ENCODE data around the gene POLR2E.

Gene POLR2E

DNA sequence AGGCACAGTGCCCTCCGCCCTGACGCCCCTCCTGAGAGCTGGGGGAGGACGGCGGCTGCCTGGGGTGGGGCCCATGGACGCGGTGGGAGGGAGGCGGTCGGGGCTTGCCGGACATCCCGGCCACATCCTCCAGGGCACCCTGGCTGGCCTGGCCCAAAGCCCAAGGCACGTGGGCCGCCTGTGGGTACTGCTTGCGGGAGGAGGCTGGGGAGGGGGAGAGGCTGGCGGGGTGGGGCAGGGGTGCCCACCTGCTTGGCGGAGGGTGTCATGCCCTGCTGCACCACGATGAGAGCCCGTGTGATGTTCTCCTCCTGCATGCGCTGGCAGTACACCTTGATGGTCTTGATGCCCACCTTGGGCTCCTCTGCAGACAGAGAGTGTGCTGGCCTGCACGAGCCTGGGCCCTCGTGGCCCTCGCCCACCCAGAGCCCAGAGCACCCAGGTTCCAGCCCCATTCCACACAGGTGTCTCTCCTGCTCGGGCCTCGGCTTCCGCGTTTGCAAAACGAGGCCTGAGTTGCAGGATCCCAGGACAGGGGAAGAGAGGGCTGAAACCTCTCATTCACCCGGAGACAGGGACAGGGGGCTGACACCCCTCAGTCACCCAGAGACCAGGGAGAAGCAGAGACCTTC, 3.5 kb downstream of the POLR2E start:
- in situ Hi-C loops (cut with HindIII; ENCODE audit: low pct_unique_long_range_greater_than_20kb, low sequenced_read_pairs): no loop called here
- DNase-seq (ENCODE audit: low read depth in 1 of 2, low spot score in 1 of 2): no peak
- TF ChIP-seq JUND (IDR thresholded peaks at IDR 0.05; ENCODE audit: low read depth): no peak

DNA sequence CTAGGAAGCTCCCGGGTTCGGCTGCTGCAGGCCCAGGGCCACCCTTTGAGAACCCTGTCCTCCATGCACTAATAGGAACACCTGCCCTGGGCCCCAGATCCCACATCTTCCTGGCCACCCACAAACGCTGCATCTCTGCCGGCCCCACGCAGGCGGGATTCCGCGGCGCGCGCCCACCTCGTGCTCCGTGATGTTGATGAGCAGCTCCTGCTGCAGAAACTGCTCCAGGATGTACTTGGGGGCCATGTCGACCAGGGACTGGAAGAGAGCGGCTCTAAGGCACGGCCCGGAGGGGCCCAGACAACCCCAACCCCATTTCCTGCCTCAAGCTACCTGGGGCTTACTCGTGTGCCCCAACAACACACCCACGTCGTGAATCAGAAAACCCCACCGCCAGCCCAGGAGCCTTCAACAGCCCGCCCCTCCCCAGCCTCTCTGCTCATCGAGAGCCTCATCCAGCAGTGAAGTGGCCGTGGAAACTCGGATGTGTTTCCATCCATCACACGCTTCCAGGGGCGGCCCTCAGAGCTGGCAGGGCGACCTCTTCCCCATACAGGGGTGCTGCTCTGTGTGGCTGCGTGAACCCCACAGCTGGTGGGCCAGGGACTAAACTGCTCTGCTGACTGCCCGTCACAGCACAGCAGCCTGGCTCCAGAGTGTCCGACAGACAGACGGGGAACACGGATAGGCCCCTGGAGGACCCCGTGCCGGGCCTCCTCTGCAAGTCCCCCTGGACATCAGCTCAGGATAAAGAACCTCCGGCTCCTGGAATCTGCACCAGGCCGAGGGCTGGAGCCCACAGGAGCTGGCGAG, 4.2 kb downstream of the POLR2E start:
- DNase-seq (ENCODE audit: low read depth in 1 of 2, low spot score in 1 of 2): no peak
- in situ Hi-C loops (cut with HindIII; ENCODE audit: low pct_unique_long_range_greater_than_20kb, low sequenced_read_pairs): no loop called here
- no peak for TF ChIP-seq JUND (IDR thresholded peaks at IDR 0.05; ENCODE audit: low read depth)

DNA sequence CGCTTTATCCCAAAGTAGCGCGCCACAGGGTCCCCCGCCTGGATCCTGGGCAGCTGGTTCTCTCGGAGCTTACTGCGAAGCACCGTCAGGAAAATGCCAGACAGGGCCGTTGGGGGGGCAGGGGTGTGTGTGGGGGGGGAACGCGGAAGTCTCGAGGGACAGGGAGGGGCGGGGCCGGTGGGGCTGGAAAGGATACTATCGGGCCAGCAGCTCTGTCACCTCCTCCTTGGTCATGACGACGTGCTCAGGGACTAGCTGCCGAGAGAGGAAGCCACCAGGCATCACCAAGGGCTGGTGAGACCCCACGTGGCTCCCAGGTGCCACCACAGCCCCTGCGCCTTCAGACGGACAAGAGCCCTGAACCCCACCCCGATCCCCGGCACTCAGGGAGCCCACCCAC, 5.3 kb downstream of the POLR2E start:
- DNase-seq (ENCODE audit: low read depth in 1 of 2, low spot score in 1 of 2): no peak
- no peak for TF ChIP-seq JUND (IDR thresholded peaks at IDR 0.05; ENCODE audit: low read depth)
- in situ Hi-C loops (cut with HindIII; ENCODE audit: low pct_unique_long_range_greater_than_20kb, low sequenced_read_pairs): no loop called here

DNA sequence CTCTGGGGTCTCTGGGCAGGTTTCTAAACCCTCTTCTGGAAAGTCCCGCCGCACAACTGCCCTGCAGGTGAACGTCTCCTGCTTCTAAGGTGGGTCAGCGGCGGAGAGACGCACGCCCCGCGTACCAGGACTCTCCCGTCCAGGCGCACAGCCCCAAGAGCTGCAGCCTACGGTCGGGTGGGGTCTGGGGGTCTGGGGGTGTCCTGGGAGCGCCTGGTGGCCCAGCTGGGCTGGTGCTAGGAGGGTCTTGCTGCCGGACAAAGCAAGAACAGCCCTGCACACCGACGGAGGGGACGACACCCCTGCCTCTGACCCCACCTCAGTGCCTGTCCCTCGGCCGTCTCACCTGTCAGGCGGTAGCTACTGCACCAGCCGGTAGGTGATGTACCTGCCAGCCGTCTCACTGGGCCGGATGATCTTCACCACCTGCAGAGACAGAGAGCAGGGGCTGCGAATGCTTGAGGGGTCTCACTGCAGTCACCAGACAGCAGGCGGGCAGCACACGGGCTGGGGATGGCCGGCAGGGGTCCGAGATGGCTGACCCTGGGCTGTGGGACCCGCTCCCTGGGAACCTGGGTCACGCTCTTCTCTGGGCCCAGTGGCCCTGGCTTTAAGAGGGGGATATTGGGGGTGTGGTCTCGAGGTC, 5.9 kb downstream of the POLR2E start:
- DNase-seq (ENCODE audit: low read depth in 1 of 2, low spot score in 1 of 2): no peak
- in situ Hi-C loops (cut with HindIII; ENCODE audit: low pct_unique_long_range_greater_than_20kb, low sequenced_read_pairs): no loop called here
- no peak for TF ChIP-seq JUND (IDR thresholded peaks at IDR 0.05; ENCODE audit: low read depth)

DNA sequence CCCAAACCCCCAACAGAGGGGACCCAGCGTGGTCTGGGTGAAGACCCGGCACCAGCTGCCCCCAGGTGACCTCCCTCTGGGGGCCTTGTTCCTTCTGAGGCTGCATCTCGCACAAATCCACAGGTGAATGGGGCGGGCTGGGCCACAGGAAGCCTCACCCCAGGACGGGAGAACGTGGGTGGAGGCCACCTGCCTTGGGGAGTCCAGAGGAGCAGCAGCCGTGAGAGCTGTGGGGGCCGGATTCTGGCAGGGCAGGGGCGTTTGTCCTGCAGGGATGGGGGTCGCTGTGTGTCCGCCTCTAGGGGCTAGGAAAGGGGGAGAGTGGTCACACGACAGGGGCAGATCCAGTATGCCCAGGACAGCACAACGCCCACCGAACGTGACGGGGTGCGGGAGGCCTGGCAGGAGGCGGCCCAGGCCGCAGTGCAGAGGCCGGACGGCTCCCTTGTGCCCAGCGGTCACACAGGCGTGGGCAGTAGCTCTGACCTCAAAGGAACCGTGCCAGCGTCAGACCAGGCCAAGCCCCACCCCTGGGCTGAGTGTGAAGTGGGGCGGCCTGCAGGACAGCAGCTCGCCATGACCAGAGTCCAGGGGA, 6.7 kb downstream of the POLR2E start:
- DNase-seq (ENCODE audit: low read depth in 1 of 2, low spot score in 1 of 2): no peak
- in situ Hi-C loops (cut with HindIII; ENCODE audit: low pct_unique_long_range_greater_than_20kb, low sequenced_read_pairs): no loop called here
- no peak for TF ChIP-seq JUND (IDR thresholded peaks at IDR 0.05; ENCODE audit: low read depth)

DNA sequence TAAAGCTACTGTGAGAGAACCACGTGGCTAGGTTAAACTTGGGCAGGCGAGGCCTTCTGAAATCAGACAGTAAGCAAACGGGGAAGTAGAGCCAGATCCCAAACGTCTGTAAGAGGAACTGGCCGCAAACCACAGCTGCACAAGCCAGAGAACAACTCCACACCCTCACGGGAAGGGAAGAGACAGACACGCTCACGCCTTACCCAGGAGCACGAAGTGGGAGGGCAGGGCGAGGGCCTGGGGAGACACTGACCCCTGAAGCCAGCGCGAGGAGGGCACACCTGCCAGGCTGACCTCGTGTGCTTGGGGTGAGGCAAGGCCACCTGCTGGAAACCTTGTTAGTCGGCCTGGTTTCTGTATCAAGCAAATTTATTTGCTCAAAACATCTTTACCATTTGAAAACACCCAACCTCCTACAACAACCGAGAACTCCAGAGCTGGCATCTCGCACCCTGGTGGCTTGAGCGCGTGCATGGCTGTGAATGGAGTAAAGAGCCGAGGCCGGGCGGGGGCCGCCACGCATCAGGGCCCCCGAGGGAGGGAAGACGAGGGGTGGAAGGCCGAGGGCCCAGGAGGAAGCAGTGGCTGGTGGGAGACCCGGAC, 7.3 kb downstream of the POLR2E start:
- in situ Hi-C loops (cut with HindIII; ENCODE audit: low pct_unique_long_range_greater_than_20kb, low sequenced_read_pairs): no loop called here
- TF ChIP-seq JUND (IDR thresholded peaks at IDR 0.05; ENCODE audit: low read depth): no peak
- DNase-seq (ENCODE audit: low read depth in 1 of 2, low spot score in 1 of 2): no peak

DNA sequence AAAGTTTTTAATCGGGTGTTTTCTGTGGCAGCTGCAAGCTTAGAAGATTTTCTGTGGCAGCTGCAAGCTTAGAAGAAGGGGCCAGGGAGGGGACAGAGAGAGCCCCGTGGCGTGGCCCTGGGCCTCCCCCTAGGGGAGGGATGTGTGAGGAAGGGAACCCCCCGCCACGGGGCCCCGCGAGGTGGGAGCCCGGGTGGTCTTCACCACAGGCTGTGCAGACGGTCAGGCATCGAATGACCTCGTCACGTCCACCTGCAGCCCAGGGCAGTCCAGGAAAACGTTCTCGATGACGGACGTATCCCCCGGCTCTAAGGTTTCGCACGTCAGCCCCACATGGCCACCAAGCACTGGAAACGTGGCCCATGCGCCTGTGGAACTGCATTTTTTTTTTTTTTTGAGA, 8.6 kb downstream of the POLR2E start:
- DNase-seq (ENCODE audit: low read depth in 1 of 2, low spot score in 1 of 2): no peak
- in situ Hi-C loops (cut with HindIII; ENCODE audit: low pct_unique_long_range_greater_than_20kb, low sequenced_read_pairs): no loop called here
- no peak for TF ChIP-seq JUND (IDR thresholded peaks at IDR 0.05; ENCODE audit: low read depth)

DNA sequence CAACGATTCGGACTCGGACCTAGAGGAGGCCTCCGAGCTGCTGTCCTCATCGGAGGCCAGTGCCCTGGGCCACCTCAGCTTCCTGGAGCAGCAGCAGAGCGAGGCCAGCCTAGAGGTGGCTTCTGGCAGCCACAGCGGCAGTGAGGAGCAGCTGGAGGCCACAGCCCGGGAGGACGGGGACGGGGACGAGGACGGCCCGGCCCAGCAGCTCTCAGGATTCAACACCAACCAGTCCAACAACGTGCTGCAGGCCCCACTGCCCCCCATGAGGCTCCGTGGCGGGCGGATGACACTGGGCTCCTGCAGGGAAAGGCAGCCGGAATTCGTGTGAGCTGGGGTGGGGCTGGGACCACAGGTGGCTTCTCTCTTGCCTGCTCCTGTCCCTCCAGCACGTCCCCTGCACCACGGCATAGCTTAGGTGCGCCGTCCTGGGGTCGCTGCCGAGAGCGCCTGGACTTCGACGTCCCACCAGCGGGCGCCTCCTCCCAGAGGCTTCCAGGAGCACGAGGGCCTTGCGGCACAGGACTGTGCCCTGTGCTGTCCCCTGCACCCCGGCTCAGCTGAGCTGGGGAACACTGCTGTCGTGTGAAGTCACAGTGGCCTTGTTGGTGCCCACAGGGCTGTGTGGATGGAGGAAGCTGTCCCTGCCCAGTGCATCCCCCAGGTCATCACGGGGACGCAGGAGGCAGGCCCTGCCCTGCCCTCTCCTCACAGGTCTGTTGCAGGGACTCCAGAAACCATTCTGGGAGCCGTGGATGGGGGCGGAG, 9.3 kb downstream of the POLR2E start:
- no peak for TF ChIP-seq JUND (IDR thresholded peaks at IDR 0.05; ENCODE audit: low read depth)
- no peak for DNase-seq (ENCODE audit: low read depth in 1 of 2, low spot score in 1 of 2)
- in situ Hi-C loops (cut with HindIII; ENCODE audit: low pct_unique_long_range_greater_than_20kb, low sequenced_read_pairs): no loop called here

DNA sequence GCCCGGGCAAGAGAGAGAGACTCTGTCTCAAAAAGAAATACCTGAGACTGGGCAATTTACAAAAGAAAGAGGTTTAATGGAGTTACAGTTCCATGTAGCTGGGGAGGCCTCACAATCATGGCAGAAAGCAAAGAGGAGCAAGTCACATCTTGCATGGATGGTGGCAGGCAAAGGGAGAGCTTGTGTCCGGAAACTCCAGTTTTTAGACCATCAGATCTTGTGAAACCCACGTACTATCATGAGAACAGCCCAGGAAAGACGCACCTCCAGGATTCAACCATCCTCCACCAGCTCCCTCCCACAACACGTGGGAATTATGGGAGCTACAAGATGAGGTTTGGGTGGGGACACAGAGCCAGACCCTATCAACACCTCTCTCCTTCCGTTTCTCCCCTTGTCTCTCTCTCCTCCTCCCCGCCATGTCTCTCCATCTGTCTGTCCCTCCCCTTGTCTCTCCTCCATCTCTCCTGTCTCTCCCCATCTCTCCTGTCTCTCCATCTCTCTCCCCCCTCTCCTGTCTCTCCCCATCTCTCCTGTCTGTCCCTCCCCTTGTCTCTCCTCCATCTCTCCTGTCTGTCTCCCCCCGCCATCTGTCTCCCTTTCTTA, 10.0 kb downstream of the POLR2E start:
- in situ Hi-C loops (cut with HindIII; ENCODE audit: low pct_unique_long_range_greater_than_20kb, low sequenced_read_pairs): no loop called here
- no peak for TF ChIP-seq JUND (IDR thresholded peaks at IDR 0.05; ENCODE audit: low read depth)
- DNase-seq (ENCODE audit: low read depth in 1 of 2, low spot score in 1 of 2): no peak

DNA sequence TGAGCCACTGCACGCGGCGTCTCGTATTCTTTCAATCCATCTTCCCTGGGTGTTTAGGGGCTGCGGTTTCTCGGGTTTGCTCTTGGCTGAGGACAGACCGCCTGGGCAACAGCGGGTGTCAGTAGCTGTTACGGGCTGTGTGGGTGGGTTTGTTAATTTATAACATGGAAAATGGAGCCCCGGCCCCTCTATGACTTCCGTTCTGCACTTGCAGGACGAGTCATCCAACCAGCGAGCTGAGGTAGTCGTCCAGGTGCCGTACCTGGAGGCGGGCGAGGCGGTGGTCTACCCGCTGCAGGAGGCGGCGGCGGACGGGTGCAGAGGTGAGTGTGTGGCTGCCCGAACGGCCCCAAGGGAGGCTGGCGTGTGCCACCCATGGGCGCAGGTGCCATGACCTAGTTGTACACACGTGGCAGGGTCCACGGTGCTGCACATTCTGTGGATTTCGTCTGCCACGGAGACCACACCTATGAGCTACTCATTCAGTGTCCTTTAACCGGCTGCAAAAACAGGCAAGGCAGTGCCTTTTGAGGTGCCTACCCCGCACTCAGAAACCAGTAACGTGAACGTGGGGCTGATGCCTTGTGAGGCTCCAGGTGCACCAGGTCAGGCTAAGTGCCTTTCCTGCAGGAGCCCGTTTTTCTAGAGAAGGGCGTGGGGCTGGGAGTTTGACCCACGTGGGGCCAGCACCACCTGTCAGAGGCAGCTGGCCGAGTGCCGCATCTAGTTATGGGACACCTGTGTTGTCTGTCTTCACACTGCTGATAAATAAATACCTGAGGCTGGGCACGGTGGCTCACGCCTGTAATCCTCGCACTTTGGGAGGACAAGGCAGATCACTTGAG, 10.9 kb downstream of the POLR2E start:
- TF ChIP-seq JUND (IDR thresholded peaks at IDR 0.05; ENCODE audit: low read depth): no peak
- DNase-seq (ENCODE audit: low read depth in 1 of 2, low spot score in 1 of 2): no peak
- in situ Hi-C loops (cut with HindIII; ENCODE audit: low pct_unique_long_range_greater_than_20kb, low sequenced_read_pairs): no loop called here

Measured in T47D (cell line).